Right cardiac atrium (tissue), 5 donors: Measurements from ENCODE around the gene CACNG4. TPM values are rescaled to one million over a fixed set of nuclear protein-coding genes. Genes with fewer than 3 reads are reported as not detected.

Experiments
- ATAC-seq, 2 donors: fragments of 200-7000 bp; cut with Tn5 transposase; one replicate each; pipeline versions ENCODE4 v1.8.0 to v1.9.1; 2020; ENCODE audit warnings: moderate library complexity in 2 of 2, mild to moderate bottlenecking in 1 of 2
- DNase-seq, 3 donors: peaks; one replicate each; pipeline ENCODE4 v3.0.0-alpha.2; 2020
- H3K27ac ChIP-seq: one replicate; pipeline ENCODE4 v1.5.1; 2013; ENCODE audit warnings: mild to moderate bottlenecking, low read length, control low read depth, moderate library complexity
- H3K27me3 ChIP-seq: one replicate; pipeline ENCODE4 v1.6.1; 2013; ENCODE audit not compliant: control insufficient read depth, insufficient read depth
- H3K4me1 ChIP-seq: one replicate; pipeline ENCODE4 v1.6.1; 2013; ENCODE audit warnings: low read length; ENCODE audit not compliant: control insufficient read depth, insufficient read depth
- H3K4me3 ChIP-seq: one replicate; pipeline ENCODE4 v1.5.1; 2013; ENCODE audit warnings: low read length, control low read depth
- H3K9me3 ChIP-seq: one replicate; pipeline ENCODE4 v1.6.1; 2013; ENCODE audit warnings: low read length; ENCODE audit not compliant: control insufficient read depth
- WGBS: extraction: QIAGEN DNeasy Blood & Tissue Kit; methylation state at CpG from one replicate; pipeline ENCODE4 v1.1.7; 2013; 5-methylcytosine and 5-hydroxymethylcytosine counted together
- intact Hi-C, 4 donors: fragments of 100-400 bp; cut with DNase I; formaldehyde crosslinking; loops; one replicate each; pipeline versions ENCODE4 v1.11.0 to v1.14.0; 2022 to 2023
- polyA plus RNA-seq: library from polyadenylated mRNA; stranded (reverse); fragments of 200-250 nt; gene quantifications from one replicate; pipeline ENCODE4 v1.2.3, GENCODE V29; 2013
- total RNA-seq, 4 donors: library from RNA; stranded (reverse); fragmentation: NEBNext Ultra II Directional; extraction: Animal tissue kit (Norgen Biotek cat#: 25700); gene quantifications; one replicate each; pipeline ENCODE4 v1.2.1, GENCODE V29; 2021
- donor health status: healthy with polysubstance abuse.
- donor health status: DM: no; HTN: yes; CAD: no.
- donor health status: DM: no; HTN: no; CAD: no.
- donor health status: DM: no; HTN: yes; CAD: no; lungs with severe emphysema.
- donor health status: DM: yes; HTN: yes; CAD: no.

CACNG4 gene
- total and polyA plus RNA-seq, 5 donors, result 0.09 to 0.16 (median 0.14) TPM; not detected in 2

- intact Hi-C loops, result no loop called here
- H3K4me1 ChIP-seq, result no peaks in the 10 kb centered on the region
- H3K27me3 ChIP-seq, result no peaks in the 10 kb centered on the region
- 83% methylated on average over 32 of the region's 32 CpGs for WGBS
- H3K4me3 ChIP-seq, result no peak within 1 kb of the TSS
- H3K9me3 ChIP-seq, result no peaks in the 10 kb centered on the region
- DNase-seq, result no peak
- ATAC-seq, result peak in 1 of 2 donors; percentile 30
- no peak within 1 kb of the TSS for H3K27ac ChIP-seq
These were observed 79.7 kb downstream of the CACNG4 start, which contains the start of gene CACNG1 for GRCh38 chr17:67044016-67044772. Gene CACNG1, plus strand, starts transcription at chr17:67044554. Its CDS starts 107 bp downstream, at chr17:67044661.

GRCh38 chr17:67044940-67045339 lies 80.4 kb downstream of the CACNG4 start:
- DNase-seq, result no peak
- 71% methylated on average over 5 of the region's 5 CpGs for WGBS
- H3K9me3 ChIP-seq, result no peaks in the 10 kb centered on the region
- H3K27me3 ChIP-seq, result no peaks in the 10 kb centered on the region
- H3K4me3 ChIP-seq, result no peak overlapping the region
- peak in 1 of 2 donors; percentile 39 for ATAC-seq
- H3K27ac ChIP-seq, result no peak overlapping the region
- H3K4me1 ChIP-seq, result no peaks in the 10 kb centered on the region
- intact Hi-C loops, result no loop called here

GRCh38 chr17:67046398-67046797 lies 81.9 kb downstream of the CACNG4 start:
- no peak overlapping the region for H3K4me3 ChIP-seq
- no peaks in the 10 kb centered on the region for H3K9me3 ChIP-seq
- no peaks in the 10 kb centered on the region for H3K4me1 ChIP-seq
- no peak overlapping the region for H3K27ac ChIP-seq
- WGBS, result 75% methylated on average over 4 of the region's 4 CpGs
- DNase-seq (no peak), ATAC-seq (peak in 1 of 2 donors; percentile 16)
- no peaks in the 10 kb centered on the region for H3K27me3 ChIP-seq
- intact Hi-C loops, result no loop called here

- Histone ChIP-seq H3K4me1 (no peaks in the 10 kb centered on the region), H3K9me3 (no peaks in the 10 kb centered on the region), H3K27me3 (no peaks in the 10 kb centered on the region), H3K27ac (no peak overlapping the region), H3K4me3 (no peak overlapping the region)
- WGBS, result 62% methylated on average over 1 of the region's 1 CpG
- DNase-seq (no peak), ATAC-seq (no peak)
- intact Hi-C loops, result no loop called here
These were observed 82.9 kb downstream of the CACNG4 start for GRCh38 chr17:67047382-67047781.

- 82% methylated on average over 5 of the region's 5 CpGs for WGBS
- no peak for ATAC-seq
These were observed 84.7 kb downstream of the CACNG4 start for GRCh38 chr17:67049025-67049739.

GRCh38 chr17:67050066-67050465 lies 85.6 kb downstream of the CACNG4 start:
- Histone ChIP-seq H3K27ac (no peak overlapping the region), H3K4me1 (no peaks in the 10 kb centered on the region), H3K9me3 (no peaks in the 10 kb centered on the region), H3K4me3 (no peak overlapping the region), H3K27me3 (no peaks in the 10 kb centered on the region)
- DNase-seq (no peak), ATAC-seq (no peak)
- 91% methylated on average over 1 of the region's 1 CpG for WGBS
- intact Hi-C loops, result no loop called here

More at GRCh38 chr17:67049025-67049739, 84.7 kb downstream of the CACNG4 start:
- H3K27ac ChIP-seq, result no peak overlapping the region
- intact Hi-C loops, result no loop called here
- H3K4me1 ChIP-seq, result no peaks in the 10 kb centered on the region
- no peak overlapping the region for H3K4me3 ChIP-seq
- DNase-seq, result no peak
- no peaks in the 10 kb centered on the region for H3K27me3 ChIP-seq
- no peaks in the 10 kb centered on the region for H3K9me3 ChIP-seq

GRCh38 chr17:67050471-67051154 lies 86.1 kb downstream of the CACNG4 start:
- H3K4me1 ChIP-seq, result no peaks in the 10 kb centered on the region
- ATAC-seq (no peak), DNase-seq (no peak)
- WGBS, result 81% methylated on average over 6 of the region's 6 CpGs
- no peaks in the 10 kb centered on the region for H3K27me3 ChIP-seq
- no peak overlapping the region for H3K27ac ChIP-seq
- intact Hi-C loops, result no loop called here
- no peaks in the 10 kb centered on the region for H3K9me3 ChIP-seq
- no peak overlapping the region for H3K4me3 ChIP-seq

- intact Hi-C loops, result no loop called here
- no peak for ATAC-seq
- Histone ChIP-seq H3K27ac (no peak overlapping the region), H3K9me3 (no peaks in the 10 kb centered on the region), H3K27me3 (no peaks in the 10 kb centered on the region), H3K4me1 (no peaks in the 10 kb centered on the region), H3K4me3 (no peak overlapping the region)
- DNase-seq, result no peak
- 80% methylated on average over 4 of the region's 4 CpGs for WGBS
These were observed 86.6 kb downstream of the CACNG4 start for GRCh38 chr17:67051155-67051538.

- no peaks in the 10 kb centered on the region for H3K27me3 ChIP-seq
- no peaks in the 10 kb centered on the region for H3K9me3 ChIP-seq
- H3K4me3 ChIP-seq, result no peak overlapping the region
- H3K27ac ChIP-seq, result no peak overlapping the region
- no peak for DNase-seq
- intact Hi-C loops, result no loop called here
- ATAC-seq, result no peak
- H3K4me1 ChIP-seq, result no peaks in the 10 kb centered on the region
- 91% methylated on average over 5 of the region's 5 CpGs for WGBS
These were observed 87.3 kb downstream of the CACNG4 start for GRCh38 chr17:67051837-67052236.

- Histone ChIP-seq H3K9me3 (no peaks in the 10 kb centered on the region), H3K27ac (no peak overlapping the region), H3K4me1 (no peaks in the 10 kb centered on the region), H3K4me3 (no peak overlapping the region), H3K27me3 (no peaks in the 10 kb centered on the region)
- intact Hi-C loops, result no loop called here
- WGBS, result 92% methylated on average over 9 of the region's 9 CpGs
- DNase-seq, result no peak
- ATAC-seq, result no peak
These were observed 88.4 kb downstream of the CACNG4 start for GRCh38 chr17:67052720-67053437.
